ENCODE data around the gene PCED1A.

Gene PCED1A

GRCh38 chr20:2804852-2805688 lies 35.4 kb downstream of the PCED1A start:
- DNase-seq (ENCODE audit: low read depth in 3 of 3) = no peak

GRCh38 chr20:2804041-2804828 lies 36.2 kb downstream of the PCED1A start:
- DNase-seq (ENCODE audit: low read depth in 3 of 3) = no peak

- no peak for DNase-seq (ENCODE audit: low read depth in 3 of 3)
These were observed 39.1 kb downstream of the PCED1A start for GRCh38 chr20:2801286-2801728.

DNA sequence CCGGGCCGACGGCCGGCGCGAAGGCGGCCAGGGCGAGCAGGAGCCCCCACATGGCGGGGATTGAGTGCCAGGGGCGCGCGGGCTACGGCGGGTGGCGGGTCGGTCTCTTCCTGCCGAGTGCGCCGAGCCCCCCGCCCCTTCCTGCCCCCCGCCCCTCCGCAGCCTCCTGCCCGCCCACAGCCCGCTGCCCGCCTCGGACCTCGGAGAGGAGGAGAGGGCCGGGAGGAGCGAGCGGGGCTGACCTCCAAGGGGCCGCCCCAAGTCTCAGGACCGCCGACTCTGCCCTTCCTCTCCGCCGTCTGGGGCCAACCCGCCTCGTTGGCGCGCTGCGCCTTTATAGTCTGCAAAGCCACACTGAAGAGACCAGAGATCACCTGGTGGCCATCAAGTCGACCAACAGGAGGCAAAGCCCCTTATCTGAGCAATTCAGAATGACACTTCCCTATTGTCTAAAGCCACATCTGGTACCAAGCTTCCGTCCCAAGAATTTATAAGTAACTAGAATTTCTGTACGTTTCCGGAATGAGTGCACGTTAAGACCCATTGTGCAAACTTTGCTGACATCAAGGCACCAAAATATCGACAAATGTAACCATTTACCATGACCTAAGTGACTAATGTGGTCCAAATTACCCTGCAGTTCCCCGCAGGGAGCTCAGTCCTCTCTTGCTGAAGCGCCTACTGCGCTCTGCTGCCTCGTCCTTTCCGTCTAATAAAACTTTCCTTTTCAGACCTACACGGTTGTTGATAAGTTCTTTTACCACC lies 39.8 kb downstream of the PCED1A start, which contains the start of gene CPXM1:
Gene CPXM1, minus strand, starts transcription at position 107 of the 765 bp plus-strand sequence. Its CDS starts 55 bp downstream, at position 52.
- no peak for DNase-seq (ENCODE audit: low read depth in 3 of 3)

GRCh38 chr20:2799688-2800520 lies 40.6 kb downstream of the PCED1A start:
- DNase-seq (ENCODE audit: low read depth in 3 of 3) = no peak

DNA sequence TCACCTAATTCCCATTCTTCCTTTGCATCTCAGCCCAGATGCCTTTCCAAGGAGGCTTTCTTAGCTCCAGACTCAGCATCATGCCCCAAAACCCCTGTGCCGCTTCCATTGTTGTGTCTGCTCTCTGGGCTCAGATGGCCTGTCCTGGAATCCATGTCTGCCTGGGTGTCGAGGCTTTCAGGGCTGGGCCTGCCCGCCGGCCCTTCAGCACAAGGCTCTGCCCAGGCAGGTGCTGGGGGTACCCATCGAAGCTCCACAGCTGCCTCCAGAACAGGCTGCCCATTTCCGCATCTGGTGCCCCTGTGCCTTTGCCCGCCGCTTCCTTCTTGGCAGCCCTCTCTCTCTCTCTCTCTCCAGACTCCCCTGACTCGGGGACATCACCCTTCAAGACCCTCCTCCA lies 41.2 kb downstream of the PCED1A start:
- no peak for DNase-seq (ENCODE audit: low read depth in 3 of 3)

DNA sequence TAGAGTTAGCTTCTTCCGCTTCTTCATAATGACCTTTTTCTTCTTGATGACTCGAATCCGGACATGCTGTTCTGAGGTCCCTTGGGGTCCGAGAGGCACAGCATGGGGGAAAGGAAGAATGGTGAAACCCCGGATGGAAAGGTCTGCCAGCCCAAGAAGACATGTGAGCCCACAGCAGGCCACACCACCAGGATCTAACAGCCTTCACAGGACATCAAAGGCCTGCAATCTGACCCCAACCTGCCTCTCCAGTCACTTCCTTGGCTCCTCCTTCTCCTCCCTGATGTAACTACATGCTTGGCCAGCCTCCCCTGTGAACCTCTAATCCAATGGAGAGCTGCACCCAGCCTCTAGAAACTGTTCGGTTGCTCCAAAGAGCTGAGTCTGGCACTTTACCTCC lies 41.6 kb downstream of the PCED1A start:
- DNase-seq (ENCODE audit: low read depth in 3 of 3) = no peak

- no peak for DNase-seq (ENCODE audit: low read depth in 3 of 3)
These were observed 42.2 kb downstream of the PCED1A start for GRCh38 chr20:2798095-2798805.

GRCh38 chr20:2797136-2797983 lies 43.1 kb downstream of the PCED1A start:
- no peak for DNase-seq (ENCODE audit: low read depth in 3 of 3)

- DNase-seq (ENCODE audit: low read depth in 3 of 3) = no peak
These were observed 44.3 kb downstream of the PCED1A start for GRCh38 chr20:2796011-2796660.

DNA sequence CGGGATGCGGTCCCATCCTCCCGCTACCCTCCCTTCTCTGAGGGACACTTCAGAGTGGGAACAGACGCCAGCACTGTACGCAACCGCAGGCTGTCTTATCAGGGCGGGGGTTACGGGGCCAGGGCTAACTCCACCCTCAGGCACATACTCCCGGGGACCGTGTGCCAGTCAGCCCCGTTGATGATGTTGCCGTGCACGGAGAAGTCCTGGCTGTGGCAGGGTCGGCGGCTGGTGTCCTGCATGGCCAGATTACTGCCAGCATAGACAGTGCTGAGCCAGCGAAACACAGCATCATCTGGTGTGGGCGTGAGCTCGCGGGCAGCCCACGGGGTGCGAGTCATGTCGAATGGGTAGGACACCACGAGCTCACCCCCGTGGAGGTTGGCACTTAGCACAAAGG lies 45.0 kb downstream of the PCED1A start:
- no peak for DNase-seq (ENCODE audit: low read depth in 3 of 3)

DNA sequence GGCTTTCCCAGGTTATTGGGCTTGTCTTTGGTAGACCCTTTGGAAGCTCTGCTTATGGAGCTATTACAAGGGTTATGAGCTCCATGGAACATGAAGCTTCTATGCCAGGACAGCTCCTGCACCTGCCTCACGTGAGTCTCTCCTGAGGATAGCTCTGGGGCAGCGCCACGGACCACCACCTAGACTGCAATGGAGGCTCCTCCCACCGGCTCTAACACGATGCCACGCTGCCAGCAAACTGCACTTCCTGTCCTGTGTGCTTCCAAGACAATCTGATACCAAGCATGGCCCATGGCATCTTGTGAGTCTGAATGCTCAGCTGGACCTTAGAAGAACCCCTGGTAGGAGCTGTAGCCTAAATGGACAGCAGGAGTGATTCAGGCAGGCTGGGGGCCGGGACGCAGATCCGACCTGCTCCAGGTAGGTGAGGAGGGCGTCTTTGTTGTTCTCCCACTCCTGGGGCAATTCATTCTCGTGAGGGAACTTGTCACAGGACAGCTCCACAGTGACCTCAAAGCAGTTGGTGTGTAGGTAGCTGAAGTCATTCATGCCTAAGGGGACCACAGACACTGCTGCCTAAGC lies 45.5 kb downstream of the PCED1A start:
- DNase-seq (ENCODE audit: low read depth in 3 of 3) = no peak

DNA sequence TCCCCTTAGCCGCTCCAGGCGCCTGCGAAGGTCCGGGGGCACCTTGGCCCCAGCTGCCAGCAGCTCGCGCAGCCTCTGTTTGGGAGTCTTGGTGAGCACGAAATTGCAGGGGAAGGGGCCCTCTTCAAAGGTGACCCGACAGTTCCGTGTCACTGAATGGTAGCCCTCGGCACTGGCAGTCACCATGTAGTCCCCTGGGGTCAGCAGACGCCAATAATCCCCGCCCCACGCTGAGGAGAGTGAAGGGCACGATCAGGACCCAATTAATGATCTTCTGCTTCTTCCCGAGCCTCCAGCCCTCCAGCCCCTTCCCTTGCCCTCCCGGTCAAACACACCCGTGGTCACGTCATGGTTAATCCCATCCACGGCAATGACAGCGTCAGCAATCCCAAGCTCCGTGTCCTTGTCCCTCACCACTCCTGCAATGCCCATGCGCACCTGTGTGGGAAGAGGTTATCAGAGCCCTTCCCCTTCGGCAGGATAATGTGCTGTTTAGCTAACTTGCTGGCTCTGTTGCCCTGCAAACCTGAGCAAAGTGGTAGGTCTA lies 46.2 kb downstream of the PCED1A start:
- no peak for DNase-seq (ENCODE audit: low read depth in 3 of 3)

DNA sequence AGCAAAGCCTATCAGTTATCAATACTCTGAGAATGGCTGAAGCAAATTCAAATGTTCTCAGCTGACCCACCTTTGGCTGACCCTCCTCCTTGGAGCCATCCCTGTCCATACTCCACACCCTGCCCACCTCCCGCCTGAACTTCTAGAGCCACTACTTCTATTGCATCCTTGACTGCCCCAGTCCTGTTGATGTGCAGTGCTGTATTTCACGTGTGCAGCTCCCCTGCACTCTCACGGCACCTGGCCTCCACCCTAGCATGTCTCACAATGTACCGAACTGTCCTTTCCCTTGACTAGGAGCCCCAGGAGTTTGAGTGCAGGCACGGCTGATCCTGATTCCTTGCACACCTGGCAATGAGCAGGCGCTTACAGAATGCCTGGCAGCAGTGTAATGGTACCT lies 47.0 kb downstream of the PCED1A start:
- no peak for DNase-seq (ENCODE audit: low read depth in 3 of 3)
